Mucosa of rectum (tissue), 2 donors: ENCODE data around the gene PRSS53.

Experiments used
- H3K27ac ChIP-seq, 2 donors: one replicate each; pipeline ENCODE4 v1.7.0; 2013; ENCODE audit warnings: inconsistent platforms in 2 of 2, low read depth in 2 of 2, low read length in 2 of 2
- H3K27me3 ChIP-seq, 2 donors: one replicate each; pipeline ENCODE4 v1.7.0; 2013; ENCODE audit warnings: low read length in 2 of 2; ENCODE audit not compliant: control insufficient read depth in 2 of 2, insufficient read depth in 2 of 2
- H3K36me3 ChIP-seq, 2 donors: one replicate each; pipeline ENCODE4 v1.7.0; 2013; ENCODE audit warnings: low read length in 2 of 2; ENCODE audit not compliant: control insufficient read depth in 2 of 2, insufficient read depth in 2 of 2
- H3K4me1 ChIP-seq, 2 donors: one replicate each; pipeline ENCODE4 v1.7.0; 2013; ENCODE audit warnings: low read length in 2 of 2, mild to moderate bottlenecking in 1 of 2; ENCODE audit not compliant: control insufficient read depth in 2 of 2, insufficient read depth in 2 of 2
- H3K4me3 ChIP-seq, 2 donors: one replicate each; pipeline ENCODE4 v1.7.0; 2013; ENCODE audit warnings: low read length in 2 of 2
- H3K9ac ChIP-seq, 2 donors: one replicate each; pipeline ENCODE4 v1.7.0; 2013; ENCODE audit warnings: low read length in 2 of 2, low read depth in 1 of 2, mild to moderate bottlenecking in 1 of 2
- H3K9me3 ChIP-seq, 2 donors: one replicate each; pipeline ENCODE4 v1.7.0; 2013; ENCODE audit warnings: low read length in 2 of 2; ENCODE audit not compliant: control insufficient read depth in 2 of 2
- donor health status: healthy.
- donor health status: Normal muscosa, but diverticular disease.

Gene PRSS53

DNA sequence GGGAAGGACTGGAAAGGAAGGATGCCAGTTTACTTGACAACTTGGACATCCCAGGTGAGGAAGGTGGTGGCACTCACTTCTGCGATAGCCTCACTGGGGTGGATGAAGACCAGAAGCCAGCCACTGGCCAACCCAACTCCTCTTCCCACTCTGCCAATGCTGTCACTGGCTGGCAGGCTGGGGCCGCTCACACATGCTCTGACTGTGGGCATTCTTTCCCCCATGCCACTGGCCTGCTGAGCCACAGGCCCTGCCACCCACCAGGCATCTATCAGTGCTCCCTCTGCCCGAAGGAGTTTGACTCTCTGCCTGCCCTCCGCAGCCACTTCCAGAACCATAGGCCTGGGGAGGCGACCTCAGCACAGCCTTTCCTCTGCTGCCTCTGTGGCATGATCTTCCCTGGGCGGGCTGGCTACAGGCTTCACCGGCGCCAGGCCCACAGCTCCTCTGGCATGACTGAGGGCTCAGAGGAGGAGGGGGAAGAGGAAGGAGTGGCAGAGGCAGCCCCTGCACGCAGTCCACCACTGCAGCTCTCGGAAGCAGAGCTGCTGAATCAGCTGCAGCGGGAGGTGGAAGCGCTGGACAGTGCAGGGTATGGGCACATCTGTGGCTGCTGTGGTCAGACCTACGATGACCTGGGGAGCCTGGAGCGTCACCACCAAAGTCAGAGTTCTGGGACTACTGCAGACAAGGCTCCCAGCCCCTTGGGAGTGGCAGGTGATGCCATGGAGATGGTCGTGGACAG is 10.0 kb downstream of the PRSS53 start:
- Histone ChIP-seq H3K9ac (no peak overlapping the region), H3K27ac (no peak overlapping the region), H3K36me3 (peaks cover 49 to 58% of the 10 kb centered on the region in 2 donors), H3K4me1 (peaks cover 7 to 10% of the 10 kb centered on the region in 2 donors), H3K27me3 (no peaks in the 10 kb centered on the region), H3K9me3 (no peaks in the 10 kb centered on the region), H3K4me3 (no peak overlapping the region)

DNA sequence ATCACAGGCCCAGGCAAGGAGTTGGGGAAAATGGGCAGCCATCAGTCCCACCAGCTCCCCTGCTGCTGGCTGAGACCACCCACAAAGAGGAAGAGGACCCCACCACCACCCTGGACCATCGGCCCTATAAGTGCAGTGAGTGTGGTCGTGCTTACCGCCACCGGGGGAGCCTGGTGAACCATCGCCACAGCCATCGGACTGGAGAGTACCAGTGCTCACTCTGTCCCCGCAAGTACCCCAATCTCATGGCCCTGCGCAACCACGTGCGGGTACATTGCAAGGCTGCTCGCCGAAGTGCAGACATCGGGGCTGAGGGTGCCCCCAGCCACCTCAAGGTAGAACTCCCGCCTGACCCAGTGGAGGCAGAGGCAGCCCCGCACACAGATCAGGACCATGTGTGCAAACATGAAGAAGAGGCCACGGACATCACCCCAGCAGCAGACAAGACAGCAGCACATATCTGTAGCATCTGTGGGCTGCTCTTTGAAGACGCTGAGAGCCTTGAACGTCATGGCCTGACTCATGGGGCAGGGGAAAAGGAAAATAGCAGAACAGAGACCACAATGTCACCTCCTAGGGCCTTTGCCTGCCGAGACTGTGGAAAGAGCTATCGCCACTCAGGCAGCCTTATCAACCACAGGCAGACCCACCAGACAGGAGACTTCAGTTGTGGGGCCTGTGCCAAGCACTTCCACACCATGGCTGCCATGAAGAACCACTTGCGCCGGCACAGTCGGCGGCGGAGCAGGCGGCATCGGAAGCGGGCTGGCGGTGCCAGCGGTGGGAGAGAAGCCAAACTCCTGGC is 10.9 kb downstream of the PRSS53 start:
- H3K9me3 ChIP-seq, result no peaks in the 10 kb centered on the region
- no peak overlapping the region for H3K4me3 ChIP-seq
- peaks cover 49 to 55% of the 10 kb centered on the region in 2 donors for H3K36me3 ChIP-seq
- H3K27me3 ChIP-seq, result no peaks in the 10 kb centered on the region
- no peak overlapping the region for H3K27ac ChIP-seq
- no peak overlapping the region for H3K9ac ChIP-seq
- H3K4me1 ChIP-seq, result peaks cover 9 to 10% of the 10 kb centered on the region in 2 donors

DNA sequence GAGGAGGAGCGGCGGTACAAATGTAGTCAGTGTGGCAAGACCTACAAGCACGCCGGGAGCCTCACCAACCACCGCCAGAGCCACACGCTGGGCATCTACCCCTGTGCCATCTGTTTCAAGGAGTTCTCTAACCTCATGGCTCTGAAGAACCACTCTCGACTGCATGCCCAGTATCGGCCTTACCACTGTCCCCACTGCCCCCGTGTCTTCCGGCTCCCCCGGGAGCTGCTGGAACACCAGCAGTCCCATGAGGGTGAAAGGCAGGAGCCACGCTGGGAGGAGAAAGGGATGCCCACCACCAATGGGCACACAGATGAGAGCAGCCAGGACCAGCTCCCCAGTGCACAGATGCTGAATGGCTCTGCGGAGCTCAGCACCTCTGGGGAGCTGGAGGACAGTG is 11.7 kb downstream of the PRSS53 start:
- peaks cover 47 to 55% of the 10 kb centered on the region in 2 donors for H3K36me3 ChIP-seq
- H3K27ac ChIP-seq, result no peak overlapping the region
- no peaks in the 10 kb centered on the region for H3K9me3 ChIP-seq
- peaks cover 17 to 18% of the 10 kb centered on the region in 2 donors for H3K4me1 ChIP-seq
- H3K27me3 ChIP-seq, result no peaks in the 10 kb centered on the region
- H3K4me3 ChIP-seq, result no peak overlapping the region
- no peak overlapping the region for H3K9ac ChIP-seq

DNA sequence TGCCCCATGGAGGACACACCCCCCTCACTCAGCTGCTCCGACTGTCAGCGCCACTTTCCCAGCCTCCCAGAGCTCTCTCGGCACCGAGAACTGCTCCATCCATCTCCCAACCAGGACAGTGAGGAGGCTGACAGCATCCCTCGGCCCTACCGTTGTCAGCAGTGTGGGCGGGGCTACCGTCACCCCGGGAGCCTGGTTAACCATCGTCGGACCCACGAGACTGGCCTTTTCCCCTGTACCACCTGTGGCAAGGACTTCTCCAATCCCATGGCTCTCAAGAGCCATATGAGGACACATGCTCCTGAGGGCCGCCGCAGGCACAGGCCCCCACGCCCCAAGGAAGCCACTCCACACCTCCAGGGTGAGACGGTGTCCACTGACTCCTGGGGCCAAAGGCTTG is 12.4 kb downstream of the PRSS53 start:
- Histone ChIP-seq H3K4me3 (no peak overlapping the region), H3K27ac (no peak overlapping the region), H3K4me1 (peaks cover 22% of the 10 kb centered on the region in 2 donors), H3K9me3 (no peaks in the 10 kb centered on the region), H3K9ac (no peak overlapping the region), H3K36me3 (peaks cover 46 to 55% of the 10 kb centered on the region in 2 donors), H3K27me3 (no peaks in the 10 kb centered on the region)

DNA sequence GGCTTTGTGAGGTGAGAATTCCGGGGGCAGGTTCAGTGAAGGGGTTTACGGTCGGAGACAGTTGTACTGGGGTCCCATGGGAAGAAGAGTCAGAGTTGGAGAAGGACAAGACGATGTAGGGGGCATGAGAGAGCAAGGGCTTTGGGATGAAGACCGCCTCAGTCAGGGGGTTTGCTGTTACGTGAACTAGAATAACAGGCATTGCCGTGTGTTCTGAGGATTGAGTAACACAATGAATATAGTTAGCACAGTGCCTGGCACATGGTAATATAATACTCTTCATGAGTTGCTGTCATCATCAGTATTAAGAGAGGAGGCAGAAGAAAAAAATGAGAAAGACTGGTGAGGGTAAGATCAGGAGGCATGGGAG is 13.9 kb downstream of the PRSS53 start:
- Histone ChIP-seq H3K4me1 (peaks cover 22% of the 10 kb centered on the region in 2 donors), H3K27me3 (no peaks in the 10 kb centered on the region)

DNA sequence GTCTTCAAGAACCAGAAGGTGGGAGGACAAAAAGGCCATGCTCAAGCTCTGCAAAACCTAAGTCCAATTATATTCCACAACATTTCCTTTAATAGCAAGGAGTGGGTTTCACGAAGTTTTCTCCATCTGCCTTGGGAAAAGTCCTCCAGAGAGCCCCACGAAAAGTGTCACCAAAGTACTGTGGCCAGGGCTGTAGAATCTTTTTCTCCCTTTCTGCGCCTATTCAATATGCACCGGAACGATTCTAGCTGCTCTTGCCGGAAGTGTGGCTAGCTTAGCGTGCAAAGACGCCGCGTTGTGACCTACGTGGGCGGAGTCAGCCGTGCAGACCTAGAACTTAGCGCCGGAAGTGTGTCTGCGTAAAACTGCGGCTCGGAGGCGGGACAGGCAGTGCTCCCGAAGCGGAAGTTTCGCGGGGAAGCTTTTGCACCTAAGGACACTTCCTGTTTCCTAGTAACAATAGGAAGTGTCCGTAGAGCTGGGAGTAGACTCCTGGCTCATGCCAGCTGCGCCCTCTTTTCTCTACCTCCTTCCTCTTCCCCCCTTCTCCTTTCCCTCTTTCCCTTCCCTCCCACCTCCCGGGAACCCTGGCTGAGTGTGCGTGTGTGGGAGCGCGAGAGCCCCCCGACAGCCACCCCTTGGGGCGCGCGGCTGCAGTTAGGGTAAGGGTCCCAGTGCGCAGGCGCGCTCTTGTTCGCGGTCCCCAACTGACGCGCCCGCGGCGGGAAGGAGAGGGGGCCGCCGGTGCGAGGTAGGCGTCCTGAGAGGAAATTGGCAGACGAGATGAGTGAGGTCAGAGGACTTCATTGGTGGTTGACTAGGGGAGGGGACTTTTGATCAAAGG is 14.6 kb downstream of the PRSS53 start, which contains the start of the genes ZNF646 and ZNF668:
TSS of gene ZNF646 (plus strand) at position 453 of the 844 bp plus-strand sequence. CDS start 1,903 bp downstream, outside the sequence.
TSS of gene ZNF668 (minus strand) at position 271 of the 844 bp plus-strand sequence. CDS start 9,781 bp downstream, outside the sequence.
- Histone ChIP-seq H3K27me3 (no peaks in the 10 kb centered on the region), H3K9me3 (no peaks in the 10 kb centered on the region), H3K36me3 (peaks cover 28 to 34% of the 10 kb centered on the region in 2 donors), H3K9ac (peak within 1 kb of the TSS; percentile 91), H3K4me1 (peaks cover 22% of the 10 kb centered on the region in 2 donors), H3K27ac (peak within 1 kb of the TSS; percentile 81 to 91), H3K4me3 (peak within 1 kb of the TSS; percentile 83 to 88)

More for the DNA sequence above, 13.9 kb downstream of the PRSS53 start:
- Histone ChIP-seq H3K27ac (peak overlapping the region; percentile 81 to 91), H3K9ac (peak overlapping the region; percentile 91), H3K9me3 (no peaks in the 10 kb centered on the region), H3K4me3 (peak overlapping the region; percentile 83 to 88), H3K36me3 (peaks cover 34 to 40% of the 10 kb centered on the region in 2 donors)

DNA sequence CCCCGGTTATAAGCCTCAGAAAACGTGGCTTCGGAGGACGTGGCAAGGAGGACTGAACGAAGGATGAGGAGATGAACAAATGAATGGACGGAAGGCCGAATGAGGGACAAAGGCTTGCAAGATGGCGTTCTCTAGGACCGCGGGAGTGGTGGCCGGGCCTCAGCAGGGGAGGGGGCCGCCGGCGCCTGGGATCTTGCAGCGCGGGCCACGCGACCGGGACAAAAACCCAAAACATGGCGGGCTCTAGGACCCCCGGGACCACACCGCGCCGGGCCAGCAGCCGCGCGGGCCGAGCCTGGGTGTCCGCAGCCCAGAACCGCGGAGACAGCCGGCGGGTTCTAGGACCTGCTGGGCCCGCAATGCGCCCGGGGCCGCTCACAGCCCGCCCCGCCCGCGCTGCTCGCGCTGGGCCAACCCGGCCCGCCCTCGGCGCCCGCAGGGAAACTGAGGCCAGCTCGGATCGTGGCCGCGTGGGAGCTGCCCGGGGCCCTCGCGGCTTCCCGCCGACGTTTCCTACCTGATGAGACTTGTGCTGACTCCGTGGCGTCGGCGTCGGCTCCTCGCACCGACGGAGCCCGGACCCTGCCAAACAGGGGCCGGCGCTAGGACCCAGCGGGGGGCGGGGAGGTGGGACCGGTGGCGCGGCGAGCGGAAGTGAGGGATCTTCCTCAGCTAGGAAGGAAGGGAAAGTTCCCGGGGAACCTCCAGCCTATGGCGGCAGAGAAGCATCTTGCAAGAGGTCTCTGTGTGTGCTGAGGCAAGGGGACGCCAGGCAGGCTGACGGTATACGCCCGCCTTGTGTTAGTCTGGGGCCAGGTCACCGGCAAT is 15.4 kb downstream of the PRSS53 start:
- Histone ChIP-seq H3K4me3 (peak overlapping the region; percentile 83 to 88), H3K27ac (peak overlapping the region; percentile 81 to 91), H3K9me3 (no peaks in the 10 kb centered on the region), H3K9ac (peak overlapping the region; percentile 69 to 72), H3K27me3 (no peaks in the 10 kb centered on the region), H3K36me3 (peaks cover 22 to 25% of the 10 kb centered on the region in 2 donors), H3K4me1 (peaks cover 22% of the 10 kb centered on the region in 2 donors)

DNA sequence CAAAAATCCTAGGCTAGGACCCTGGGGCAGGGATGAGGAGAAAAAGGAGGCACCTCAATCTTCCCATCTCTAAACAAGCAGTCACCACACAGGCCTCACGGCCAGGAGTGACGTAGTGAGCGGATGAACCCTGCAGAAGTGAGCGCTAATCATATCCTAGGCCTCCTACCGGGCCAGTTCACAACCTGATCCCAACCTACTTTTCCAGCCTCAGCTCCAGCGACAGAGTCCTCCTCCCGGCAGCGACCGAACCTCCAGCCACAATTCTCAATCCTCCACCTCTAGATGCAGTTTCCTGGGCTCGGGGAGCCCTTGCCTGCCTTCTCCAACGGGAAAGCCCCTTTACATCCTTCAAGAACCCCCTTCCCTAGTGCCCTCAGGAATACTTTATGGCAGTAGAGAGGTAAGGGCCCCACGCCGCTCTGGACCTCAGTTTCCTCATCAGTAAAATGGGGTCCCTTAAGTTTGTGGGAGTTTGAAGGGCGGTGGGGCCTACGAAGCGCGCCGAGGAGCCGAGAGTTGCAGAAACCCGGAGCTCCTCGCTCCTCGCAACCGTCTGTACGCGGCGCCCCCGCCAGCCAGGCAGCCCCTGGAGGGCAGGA is 16.1 kb downstream of the PRSS53 start:
- Histone ChIP-seq H3K27ac (peak overlapping the region; percentile 81 to 91), H3K4me1 (peaks cover 22% of the 10 kb centered on the region in 2 donors), H3K9ac (peak overlapping the region; percentile 69 to 72)

DNA sequence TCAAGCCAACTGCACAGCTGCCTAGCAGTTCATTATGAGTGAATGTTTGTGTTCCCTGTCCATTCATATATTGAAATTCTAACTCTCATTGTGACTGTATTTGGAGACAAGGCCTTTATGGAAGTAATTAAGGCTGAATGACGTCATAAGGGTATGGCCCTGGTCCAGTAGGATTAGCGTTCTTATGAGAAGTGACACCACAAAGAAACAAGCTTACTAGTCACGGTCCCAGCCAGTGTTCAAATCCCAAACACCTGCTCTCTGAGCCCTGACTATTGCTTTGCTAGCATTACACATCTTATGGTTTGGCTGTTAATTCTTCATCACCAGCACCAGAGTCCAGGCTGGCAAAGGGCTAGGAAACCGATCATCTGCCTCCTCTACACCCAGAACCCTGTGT is 16.9 kb downstream of the PRSS53 start:
- Histone ChIP-seq H3K4me3 (peak overlapping the region; percentile 83 to 88), H3K9ac (peak overlapping the region in 1 of 2 donors; percentile 72), H3K4me1 (peaks cover 22% of the 10 kb centered on the region in 2 donors), H3K27ac (no peak overlapping the region), H3K27me3 (no peaks in the 10 kb centered on the region), H3K36me3 (peaks cover 8 to 11% of the 10 kb centered on the region in 2 donors), H3K9me3 (no peaks in the 10 kb centered on the region)

More for the DNA sequence above, 16.1 kb downstream of the PRSS53 start:
- no peaks in the 10 kb centered on the region for H3K9me3 ChIP-seq
- no peaks in the 10 kb centered on the region for H3K27me3 ChIP-seq
- peak overlapping the region; percentile 83 to 88 for H3K4me3 ChIP-seq
- H3K36me3 ChIP-seq, result peaks cover 15 to 18% of the 10 kb centered on the region in 2 donors
